ENCODE data around the gene UBA6.

UBA6 gene

GRCh38 chr4:67575232-67576058, 125.5 kb downstream of the UBA6 start:
- no peak for DNase-seq

DNA sequence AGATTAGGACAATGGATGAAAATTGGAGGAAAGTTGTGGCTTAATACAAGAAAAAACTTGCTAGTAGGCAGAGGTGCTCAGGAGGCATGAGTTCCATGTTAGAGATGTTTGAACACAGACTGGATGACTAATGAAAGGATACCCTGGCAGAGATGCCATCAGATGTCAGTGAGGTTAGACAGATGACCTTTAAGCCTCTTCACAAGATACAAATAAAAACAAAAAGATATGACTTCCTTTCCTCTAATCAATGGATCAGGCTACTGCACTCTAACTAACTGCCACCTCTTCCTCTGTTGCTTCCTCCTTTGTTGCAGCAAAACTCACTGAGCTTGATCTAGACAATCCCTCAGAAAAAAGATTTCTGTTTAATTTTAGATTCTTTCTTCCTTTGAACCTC, 127.8 kb downstream of the UBA6 start:
- no peak for DNase-seq

- DNase-seq = no peak
Measured at GRCh38 chr4:67571975-67572374, 129.0 kb downstream of the UBA6 start.

DNA sequence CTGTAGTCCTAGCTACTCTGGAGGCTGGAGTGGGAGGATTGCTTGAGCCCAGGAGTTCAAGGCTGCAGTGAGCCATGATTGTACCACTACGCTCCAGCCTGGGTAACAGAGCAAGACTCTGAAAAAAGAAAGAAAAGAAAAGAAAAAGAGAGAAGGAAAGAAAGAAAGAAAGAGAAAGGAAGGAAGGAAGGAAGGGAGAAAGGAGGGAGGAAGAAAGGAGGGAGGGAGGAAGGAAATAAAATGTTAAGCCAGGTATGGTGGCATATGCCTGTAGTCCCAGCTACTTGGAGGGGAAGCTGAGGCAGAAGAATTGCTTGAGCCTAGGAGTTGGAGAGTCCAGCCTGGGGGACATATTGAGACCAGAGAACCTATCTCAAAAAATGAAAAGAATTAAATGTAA, 130.4 kb downstream of the UBA6 start:
- DNase-seq = no peak

GRCh38 chr4:67568820-67569219, 132.1 kb downstream of the UBA6 start:
- DNase-seq = no peak

DNA sequence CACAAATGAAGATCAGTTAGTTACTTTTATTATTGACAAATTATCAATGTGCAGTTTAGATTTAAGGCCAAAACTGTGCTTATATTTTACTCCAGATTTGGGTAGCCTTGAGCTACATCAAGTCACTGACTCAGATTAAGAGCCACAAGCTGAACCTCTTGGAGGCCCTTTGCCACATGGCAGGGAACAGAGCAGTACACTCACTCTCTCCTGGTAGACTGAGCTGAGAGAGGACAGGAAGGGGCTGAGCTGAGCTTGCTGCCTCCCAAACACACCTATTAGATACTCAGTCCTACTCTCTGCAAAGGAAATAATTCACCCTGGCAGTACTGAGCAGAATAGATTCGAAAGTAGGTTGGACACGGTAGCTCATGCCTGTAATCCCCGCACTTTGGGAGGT, 134.6 kb downstream of the UBA6 start:
- DNase-seq = no peak

GRCh38 chr4:67565284-67565683, 135.7 kb downstream of the UBA6 start:
- DNase-seq = no peak
